K562 (cell line): ENCODE measurements around the gene MED15. TPM values are rescaled to one million over a fixed set of nuclear protein-coding genes. Genes with fewer than 3 reads are reported as not detected.

ENCODE experiments used
- ZNF217 ChIP-seq: sonication (generic); formaldehyde crosslinking; IDR thresholded peaks from 2 replicates; pipeline ENCODE4 v1.8.0; 2022; ENCODE audit warnings: mild to moderate bottlenecking, missing genetic modification reagents
- polyA plus RNA-seq, 8 experiments: library from polyadenylated mRNA; depleted of rRNA in 4 of 8; stranded (reverse) in 5 of 8; unstranded in 3 of 8; fragments of >200 nt; fragmentation: Nextera tagmentation in 2 of 8; fragmentation: Illumina TruSeq in 1 of 8; extraction: Ambion mirVana in 2 of 8; extraction: Trizol in 1 of 8; gene quantifications; 2 replicates each; pipeline versions ENCODE4 v1.2.1 to v1.2.3, GENCODE V29; 2011 to 2014; ENCODE audit warnings: inconsistent platforms in 1 of 8, missing spikeins in 1 of 8
- total RNA-seq, 7 experiments: library from RNA; depleted of rRNA in 6 of 7; stranded (reverse); fragments of >200 nt in 6 of 7; fragmentation: Illumina TruSeq in 2 of 7; extraction: Trizol in 2 of 7; gene quantifications; 2 replicates each; pipeline versions ENCODE4 v1.2.1 to v1.2.3, GENCODE V29; 2011 to 2021; ENCODE audit warnings: low replicate concordance in 1 of 7
- TF ChIP-seq, protein P1 (sequence below): fragments of 250-450 bp; sonication (Bioruptor Pico); IDR thresholded peaks from 2 replicates; pipeline ENCODE4 v1.4.0; 2020; ENCODE audit warnings: borderline replicate concordance
- TF ChIP-seq, protein P2 (sequence below): fragments of 150-350 bp; conservative IDR thresholded peaks from 2 replicates; pipeline ENCODE4 v1.6.1; 2014; ENCODE audit warnings: low read length
- TF ChIP-seq, protein P3 (sequence below): fragments of 250-450 bp; sonication (Bioruptor Pico); IDR thresholded peaks from 2 replicates; pipeline ENCODE4 v1.5.0; 2020; ENCODE audit warnings: mild to moderate bottlenecking, borderline replicate concordance

The MED15 gene
- total and polyA plus RNA-seq, 9 of the 15 experiments (the other 6 are each of a cell fraction or from before 2014, with no cell fraction given): 4.0 to 271 (median 60.1) TPM

DNA sequence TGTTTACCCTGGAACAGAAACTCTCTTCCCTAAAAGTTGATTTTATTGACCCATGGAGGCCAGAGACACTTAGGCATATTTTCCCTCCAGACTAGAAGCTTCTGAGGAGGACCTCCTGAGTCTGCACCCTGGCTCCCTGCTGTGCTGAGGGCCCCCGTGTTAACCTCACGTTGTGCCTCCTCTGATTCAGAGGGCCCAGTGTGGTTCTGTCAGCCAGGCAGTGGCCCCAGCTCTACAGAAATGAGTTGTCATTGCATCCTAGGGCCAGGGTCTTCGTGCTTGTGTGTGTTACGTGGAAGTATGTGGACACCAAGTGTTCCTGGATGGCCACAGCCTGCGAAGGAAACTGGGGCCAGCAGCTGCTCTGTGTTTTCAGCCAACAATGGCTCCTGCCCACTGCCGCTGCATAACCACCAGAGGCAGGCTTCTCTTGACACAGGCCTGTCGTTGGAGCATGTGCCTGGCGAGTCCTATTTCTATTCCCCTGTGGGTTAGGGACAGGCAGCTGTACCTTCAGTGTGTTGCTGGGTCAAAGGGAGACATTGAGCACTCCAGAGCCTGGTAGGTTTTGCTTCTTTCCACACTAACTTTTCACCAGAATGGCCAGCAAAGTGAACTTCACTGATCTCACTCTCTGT, 44.5 kb downstream of the MED15 start (continued):
- TF ChIP-seq, protein P1, sequence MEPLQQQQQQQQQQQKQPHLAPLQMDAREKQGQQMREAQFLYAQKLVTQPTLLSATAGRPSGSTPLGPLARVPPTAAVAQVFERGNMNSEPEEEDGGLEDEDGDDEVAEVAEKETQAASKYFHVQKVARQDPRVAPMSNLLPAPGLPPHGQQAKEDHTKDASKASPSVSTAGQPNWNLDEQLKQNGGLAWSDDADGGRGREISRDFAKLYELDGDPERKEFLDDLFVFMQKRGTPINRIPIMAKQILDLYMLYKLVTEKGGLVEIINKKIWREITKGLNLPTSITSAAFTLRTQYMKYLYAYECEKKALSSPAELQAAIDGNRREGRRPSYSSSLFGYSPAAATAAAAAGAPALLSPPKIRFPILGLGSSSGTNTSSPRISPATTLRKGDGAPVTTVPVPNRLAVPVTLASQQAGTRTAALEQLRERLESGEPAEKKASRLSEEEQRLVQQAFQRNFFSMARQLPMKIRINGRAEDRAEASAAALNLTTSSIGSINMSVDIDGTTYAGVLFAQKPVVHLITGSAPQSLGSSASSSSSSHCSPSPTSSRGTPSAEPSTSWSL (CRISPR knock-in tag): peak; percentile 64; the same call in 1 of the 2 replicates
- TF ChIP-seq, protein P2, sequence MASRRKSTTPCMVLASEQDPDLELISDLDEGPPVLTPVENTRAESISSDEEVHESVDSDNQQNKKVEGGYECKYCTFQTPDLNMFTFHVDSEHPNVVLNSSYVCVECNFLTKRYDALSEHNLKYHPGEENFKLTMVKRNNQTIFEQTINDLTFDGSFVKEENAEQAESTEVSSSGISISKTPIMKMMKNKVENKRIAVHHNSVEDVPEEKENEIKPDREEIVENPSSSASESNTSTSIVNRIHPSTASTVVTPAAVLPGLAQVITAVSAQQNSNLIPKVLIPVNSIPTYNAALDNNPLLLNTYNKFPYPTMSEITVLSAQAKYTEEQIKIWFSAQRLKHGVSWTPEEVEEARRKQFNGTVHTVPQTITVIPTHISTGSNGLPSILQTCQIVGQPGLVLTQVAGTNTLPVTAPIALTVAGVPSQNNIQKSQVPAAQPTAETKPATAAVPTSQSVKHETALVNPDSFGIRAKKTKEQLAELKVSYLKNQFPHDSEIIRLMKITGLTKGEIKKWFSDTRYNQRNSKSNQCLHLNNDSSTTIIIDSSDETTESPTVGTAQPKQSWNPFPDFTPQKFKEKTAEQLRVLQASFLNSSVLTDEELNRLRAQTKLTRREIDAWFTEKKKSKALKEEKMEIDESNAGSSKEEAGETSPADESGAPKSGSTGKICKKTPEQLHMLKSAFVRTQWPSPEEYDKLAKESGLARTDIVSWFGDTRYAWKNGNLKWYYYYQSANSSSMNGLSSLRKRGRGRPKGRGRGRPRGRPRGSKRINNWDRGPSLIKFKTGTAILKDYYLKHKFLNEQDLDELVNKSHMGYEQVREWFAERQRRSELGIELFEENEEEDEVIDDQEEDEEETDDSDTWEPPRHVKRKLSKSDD: 0 out of 2 replicates have a peak, but pooled peaks have one; percentile 31
- TF ChIP-seq, protein P3, sequence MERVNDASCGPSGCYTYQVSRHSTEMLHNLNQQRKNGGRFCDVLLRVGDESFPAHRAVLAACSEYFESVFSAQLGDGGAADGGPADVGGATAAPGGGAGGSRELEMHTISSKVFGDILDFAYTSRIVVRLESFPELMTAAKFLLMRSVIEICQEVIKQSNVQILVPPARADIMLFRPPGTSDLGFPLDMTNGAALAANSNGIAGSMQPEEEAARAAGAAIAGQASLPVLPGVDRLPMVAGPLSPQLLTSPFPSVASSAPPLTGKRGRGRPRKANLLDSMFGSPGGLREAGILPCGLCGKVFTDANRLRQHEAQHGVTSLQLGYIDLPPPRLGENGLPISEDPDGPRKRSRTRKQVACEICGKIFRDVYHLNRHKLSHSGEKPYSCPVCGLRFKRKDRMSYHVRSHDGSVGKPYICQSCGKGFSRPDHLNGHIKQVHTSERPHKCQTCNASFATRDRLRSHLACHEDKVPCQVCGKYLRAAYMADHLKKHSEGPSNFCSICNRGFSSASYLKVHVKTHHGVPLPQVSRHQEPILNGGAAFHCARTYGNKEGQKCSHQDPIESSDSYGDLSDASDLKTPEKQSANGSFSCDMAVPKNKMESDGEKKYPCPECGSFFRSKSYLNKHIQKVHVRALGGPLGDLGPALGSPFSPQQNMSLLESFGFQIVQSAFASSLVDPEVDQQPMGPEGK (CRISPR knock-in tag): peak; percentile 70; the same call in 1 of the 2 replicates
- 0 out of 2 replicates have a peak, but pooled peaks have one; percentile 71 for TF ChIP-seq ZNF217 (CRISPR knock-in tag)
